K562 (cell line): ENCODE data around the gene SLC43A2. TPM values are rescaled to one million over a fixed set of nuclear protein-coding genes. Genes with fewer than 3 reads are reported as not detected.

Source experiments
- ATF1 ChIP-seq, 2 experiments: fragments of 450-650 bp in 1 of 2; IDR thresholded peaks; 2 replicates each; pipeline ENCODE4 v1.6.1; 2016; ENCODE audit warnings: missing compliant biosample characterization in 1 of 2, missing genetic modification characterization in 1 of 2
- CEBPB ChIP-seq: fragments of 450-650 bp; IDR thresholded peaks from 2 replicates; pipeline ENCODE4 v1.6.1; 2016; ENCODE audit warnings: missing genetic modification characterization, missing compliant biosample characterization
- CREB3 ChIP-seq: fragments of 450-650 bp; conservative IDR thresholded peaks from 2 replicates; pipeline ENCODE4 v1.6.1; 2016; ENCODE audit warnings: missing genetic modification characterization, low read depth, mild to moderate bottlenecking, missing compliant biosample characterization, moderate library complexity
- DACH1 ChIP-seq: fragments of 450-650 bp; IDR thresholded peaks from 2 replicates; pipeline ENCODE4 v1.6.1; 2018; ENCODE audit not compliant: partially characterized antibody
- E2F5 ChIP-seq: sonication (generic); formaldehyde crosslinking; IDR thresholded peaks from 2 replicates; pipeline ENCODE4 v1.8.0; 2022; ENCODE audit warnings: mild to moderate bottlenecking, missing genetic modification reagents
- FOXP1 ChIP-seq: sonication (generic); formaldehyde crosslinking; IDR thresholded peaks from 2 replicates; pipeline ENCODE4 v1.8.0; 2022; ENCODE audit warnings: mild to moderate bottlenecking, missing genetic modification reagents
- HCFC1 ChIP-seq: IDR thresholded peaks from 2 replicates; pipeline ENCODE4 v1.6.1; 2012; ENCODE audit warnings: low read depth, low read length, improper control_type of control experiment
- ID3 ChIP-seq, 2 experiments: fragments of 250-450 bp in 1 of 2; fragments of 450-650 bp in 1 of 2; sonication (Bioruptor Pico) in 1 of 2; IDR thresholded peaks; 2 replicates each; pipeline versions ENCODE4 v1.6.1 to v1.8.0; 2016 to 2021; ENCODE audit warnings: mild to moderate bottlenecking in 2 of 2, moderate library complexity in 2 of 2, missing compliant biosample characterization in 1 of 2, missing genetic modification characterization in 1 of 2
- MAFF ChIP-seq: IDR thresholded peaks from 2 replicates; pipeline ENCODE4 v1.6.1; 2012; ENCODE audit warnings: low read length, improper control_type of control experiment
- MAZ ChIP-seq, 2 experiments: fragments of 450-650 bp in 1 of 2; sonication (generic) in 1 of 2; formaldehyde crosslinking; IDR thresholded peaks in 1 of 2; conservative IDR thresholded peaks in 1 of 2; 2 replicates each; pipeline versions ENCODE4 v1.4.0 to v1.5.0; 2020; ENCODE audit warnings: mild to moderate bottlenecking in 1 of 2, missing genetic modification reagents in 1 of 2
- NFE2L1 ChIP-seq: fragments of 450-650 bp; IDR thresholded peaks from 2 replicates; pipeline ENCODE4 v1.6.1; 2016; ENCODE audit warnings: missing genetic modification characterization, low read depth, mild to moderate bottlenecking, missing compliant biosample characterization, moderate library complexity, borderline replicate concordance
- NR2C1 ChIP-seq, 2 experiments: fragments of 450-650 bp; IDR thresholded peaks; 2 replicates each; pipeline ENCODE4 v1.6.1; 2017; ENCODE audit warnings: mild to moderate bottlenecking in 2 of 2, antibody characterized with exemption in 1 of 2, inconsistent platforms in 1 of 2, missing compliant biosample characterization in 1 of 2, missing genetic modification characterization in 1 of 2
- RBFOX2 ChIP-seq: fragments of 200-400 bp; formaldehyde crosslinking; IDR thresholded peaks from 2 replicates; pipeline ENCODE4 v1.6.1; 2017; ENCODE audit warnings: low read depth, mild to moderate bottlenecking, low read length, moderate library complexity
- TCF3 ChIP-seq: sonication (generic); formaldehyde crosslinking; IDR thresholded peaks from 2 replicates; pipeline ENCODE4 v1.4.0; 2020; ENCODE audit warnings: mild to moderate bottlenecking, missing genetic modification reagents
- TCF7 ChIP-seq: sonication (generic); IDR thresholded peaks from 2 replicates; pipeline ENCODE4 v1.6.1; 2016; ENCODE audit warnings: antibody characterized with exemption, borderline replicate concordance
- ZBTB9 ChIP-seq: fragments of 450-650 bp; formaldehyde crosslinking; IDR thresholded peaks from 2 replicates; pipeline ENCODE4 v1.4.0; 2020; ENCODE audit warnings: mild to moderate bottlenecking, moderate library complexity
- ZNF12 ChIP-seq: sonication (generic); formaldehyde crosslinking; IDR thresholded peaks from 2 replicates; pipeline ENCODE4 v1.4.0; 2020; ENCODE audit warnings: mild to moderate bottlenecking, missing genetic modification reagents
- ZNF175 ChIP-seq: fragments of 200-800 bp; sonication (Bioruptor generic); IDR thresholded peaks from 2 replicates; pipeline ENCODE4 v1.6.1; 2016; ENCODE audit warnings: low read depth, mild to moderate bottlenecking, missing genetic modification characterization, missing compliant biosample characterization
- ZNF212 ChIP-seq: fragments of 450-650 bp; formaldehyde crosslinking; IDR thresholded peaks from 2 replicates; pipeline ENCODE4 v1.4.0; 2020; ENCODE audit warnings: mild to moderate bottlenecking
- ZNF384 ChIP-seq: IDR thresholded peaks from 2 replicates; pipeline ENCODE4 v1.6.1; 2012; ENCODE audit warnings: low read depth, low read length, improper control_type of control experiment
- ZNF695 ChIP-seq: fragments of 450-650 bp; formaldehyde crosslinking; IDR thresholded peaks from 2 replicates; pipeline ENCODE4 v1.4.0; 2020; ENCODE audit warnings: mild to moderate bottlenecking, moderate library complexity
- ZNF707 ChIP-seq: fragments of 250-450 bp; sonication (Bioruptor Pico); conservative IDR thresholded peaks from 2 replicates; pipeline ENCODE4 v1.8.0; 2022; ENCODE audit warnings: inconsistent platforms, mild to moderate bottlenecking, moderate library complexity
- ZNF75A ChIP-seq: fragments of 450-650 bp; formaldehyde crosslinking; IDR thresholded peaks from 2 replicates; pipeline ENCODE4 v1.4.0; 2020; ENCODE audit warnings: mild to moderate bottlenecking
- ZNF77 ChIP-seq: fragments of 250-450 bp; sonication (Bioruptor Pico); IDR thresholded peaks from 2 replicates; pipeline ENCODE4 v1.5.0; 2020
- polyA plus RNA-seq, 8 experiments: library from polyadenylated mRNA; depleted of rRNA in 4 of 8; stranded (reverse) in 5 of 8; unstranded in 3 of 8; fragments of >200 nt; fragmentation: Nextera tagmentation in 2 of 8; fragmentation: Illumina TruSeq in 1 of 8; extraction: Ambion mirVana in 2 of 8; extraction: Trizol in 1 of 8; gene quantifications; 2 replicates each; pipeline versions ENCODE4 v1.2.1 to v1.2.3, GENCODE V29; 2011 to 2014; ENCODE audit warnings: inconsistent platforms in 1 of 8, missing spikeins in 1 of 8
- total RNA-seq, 7 experiments: library from RNA; depleted of rRNA in 6 of 7; stranded (reverse); fragments of >200 nt in 6 of 7; fragmentation: Illumina TruSeq in 2 of 7; extraction: Trizol in 2 of 7; gene quantifications; 2 replicates each; pipeline versions ENCODE4 v1.2.1 to v1.2.3, GENCODE V29; 2011 to 2021; ENCODE audit warnings: low replicate concordance in 1 of 7

Gene SLC43A2
- total and polyA plus RNA-seq, 9 of the 15 experiments (the other 6 are each of a cell fraction or from before 2014, with no cell fraction given), result 0.03 to 10.2 (median 3.6) TPM

- TF ChIP-seq ZNF75A (CRISPR knock-in tag) (no peak), NR2C1 (IDR thresholded peaks at IDR 0.05) (no peak), NR2C1 (tag; IDR thresholded peaks at IDR 0.05) (no peak), ZNF77 (no peak), HCFC1 (peak; percentile 34; the same call in 1 of the 2 replicates), ZNF384 (no peak), ZBTB9 (0 out of 2 replicates have a peak, but pooled peaks have one; percentile 12), ZNF707 (CRISPR knock-in tag) (no peak), CREB3 (no peak), RBFOX2 (peak; percentile 88), TCF3 (no peak), ZNF695 (no peak), FOXP1 (CRISPR knock-in tag) (no peak), TCF7 (no peak), CEBPB (tag) (no peak), ZNF175 (no peak), NFE2L1 (no peak), ZNF212 (CRISPR knock-in tag) (no peak), ZNF12 (CRISPR knock-in tag) (0 out of 2 replicates have a peak, but pooled peaks have one; percentile 28), ATF1 (CRISPR knock-in tag; IDR thresholded peaks at IDR 0.05) (no peak), ATF1 (tag; IDR thresholded peaks at IDR 0.05) (no peak), DACH1 (no peak), MAZ (CRISPR knock-in tag; conservative IDR thresholded peaks at IDR 0.05 in 1 of 2, IDR thresholded peaks at IDR 0.05 in 1 of 2) (peak in 1 of 2 experiments; percentile 54; a peak in 2 of 4 replicates), E2F5 (CRISPR knock-in tag) (no peak), MAFF (no peak), ID3 (CRISPR knock-in tag; IDR thresholded peaks at IDR 0.05) (no peak), ID3 (tag; IDR thresholded peaks at IDR 0.05) (0 out of 2 replicates have a peak, but pooled peaks have one; percentile 56)
Measured at GRCh38 chr17:1648963-1649843, 20.6 kb upstream of the SLC43A2 start (continued).
